ENCODE data around the gene MBNL1. TPM values are rescaled to one million over a fixed set of nuclear protein-coding genes. Genes with fewer than 3 reads are reported as not detected.

Gene MBNL1
- total and polyA plus RNA-seq, 8 donors, result 15.2 to 73.2 (median 40.2) TPM

DNA sequence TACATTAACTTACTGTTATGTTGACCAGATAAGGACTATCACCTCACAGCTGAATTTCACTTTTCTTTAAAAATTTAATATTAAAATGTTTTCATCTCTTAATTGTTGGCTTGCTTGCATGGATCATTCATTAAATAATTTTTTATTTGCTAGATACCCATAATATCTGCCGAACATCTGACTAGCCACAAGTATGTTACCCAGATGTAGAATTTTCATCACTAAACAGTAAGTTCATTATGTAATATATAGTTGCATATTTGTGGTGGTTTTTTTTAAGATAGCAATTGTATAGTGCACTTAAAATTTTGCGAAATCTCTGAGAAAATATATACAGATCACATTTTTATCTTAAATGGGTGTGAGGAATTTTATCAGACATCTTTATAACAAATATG is 190.4 kb downstream of the MBNL1 start:
- TF ChIP-seq CTCF (IDR thresholded peaks at IDR 0.05), result no peak
- Histone ChIP-seq H3K4me3 (no peak overlapping the region), H3K36me3 (peaks cover 0 to 12% (median 0%) of the 10 kb centered on the region in 3 donors), H3K4me1 (peaks cover 0 to 6% (median 0%) of the 10 kb centered on the region in 3 donors), H3K27ac (no peak overlapping the region), H3K9me3 (no peaks in the 10 kb centered on the region), H3K27me3 (no peaks in the 10 kb centered on the region)
- ATAC-seq, result no peak
- 97 to 98% methylated on average over 2 of the region's 2 CpGs for WGBS, 2 donors
- no peak for FAIRE-seq
- no peak for DNase-seq
- intact Hi-C loops (cut with DNase I), result no loop called here

DNA sequence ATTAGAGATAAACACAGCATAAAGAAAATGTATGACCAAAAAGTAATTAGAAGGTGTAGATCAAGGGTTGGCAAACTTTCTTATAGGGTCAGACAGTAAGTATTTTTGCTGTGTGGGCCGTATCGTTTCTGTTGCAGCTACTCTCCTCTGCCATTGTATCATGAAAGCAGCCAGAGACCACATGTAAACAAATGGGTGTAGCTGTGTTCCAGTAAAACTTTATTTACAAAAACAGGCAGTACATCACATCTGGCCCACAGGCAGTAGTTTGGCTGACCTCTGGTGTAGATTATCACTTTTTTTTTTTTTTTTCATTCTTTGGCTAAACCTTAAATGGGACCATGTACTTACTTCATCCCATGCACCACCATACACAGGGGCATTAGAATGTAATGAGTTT is 190.8 kb downstream of the MBNL1 start:
- no peak overlapping the region for H3K27ac ChIP-seq
- WGBS, 2 donors, result 94 to 95% methylated on average over 2 of the region's 2 CpGs
- TF ChIP-seq CTCF (IDR thresholded peaks at IDR 0.05), result no peak
- H3K4me1 ChIP-seq, result peaks cover 0 to 6% (median 0%) of the 10 kb centered on the region in 3 donors
- no peak for FAIRE-seq
- no peak overlapping the region for H3K4me3 ChIP-seq
- DNase-seq, result no peak
- ATAC-seq, result no peak
- intact Hi-C loops (cut with DNase I), result no loop called here
- no peaks in the 10 kb centered on the region for H3K9me3 ChIP-seq
- H3K27me3 ChIP-seq, result no peaks in the 10 kb centered on the region
- peaks cover 0 to 12% (median 0%) of the 10 kb centered on the region in 3 donors for H3K36me3 ChIP-seq

DNA sequence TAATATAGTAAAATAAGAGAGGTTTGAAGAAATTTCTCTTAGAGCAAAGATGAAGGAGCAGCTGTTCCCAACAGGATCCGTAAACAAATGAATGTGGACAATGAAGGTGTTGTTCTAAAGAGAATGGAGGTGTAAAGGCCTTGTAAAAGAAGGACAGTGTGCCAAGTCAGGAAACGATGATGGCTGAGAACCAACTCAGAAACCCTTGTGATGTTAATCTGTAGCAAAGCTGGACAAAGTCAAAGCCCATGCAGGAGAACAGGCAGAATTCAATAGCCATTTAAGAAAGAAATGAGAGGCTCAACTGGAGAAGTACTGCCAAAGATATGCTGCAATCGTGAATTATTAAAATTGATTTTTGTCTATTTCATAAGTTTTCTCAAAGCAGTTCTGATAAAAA is 192.2 kb downstream of the MBNL1 start:
- no peak for FAIRE-seq
- TF ChIP-seq CTCF (IDR thresholded peaks at IDR 0.05), result no peak
- Histone ChIP-seq H3K36me3 (peaks cover 0 to 12% (median 0%) of the 10 kb centered on the region in 3 donors), H3K9me3 (no peaks in the 10 kb centered on the region), H3K4me3 (no peak overlapping the region), H3K27ac (no peak overlapping the region), H3K27me3 (no peaks in the 10 kb centered on the region), H3K4me1 (peaks cover 0 to 6% (median 0%) of the 10 kb centered on the region in 3 donors)
- intact Hi-C loops (cut with DNase I), result no loop called here
- WGBS, 2 donors, result 45 to 48% methylated on average over 3 of the region's 3 CpGs
- no peak for DNase-seq
- peak in 2 of 4 donors; percentile 48 to 59 for ATAC-seq

GRCh38 chr3:152461460-152461859 is 192.7 kb downstream of the MBNL1 start:
- no peak for TF ChIP-seq CTCF (IDR thresholded peaks at IDR 0.05)
- Histone ChIP-seq H3K36me3 (peaks cover 0 to 7% (median 0%) of the 10 kb centered on the region in 3 donors), H3K9me3 (no peaks in the 10 kb centered on the region), H3K4me3 (no peak overlapping the region), H3K27me3 (no peaks in the 10 kb centered on the region), H3K4me1 (peaks cover 0 to 6% (median 0%) of the 10 kb centered on the region in 3 donors), H3K27ac (no peak overlapping the region)
- FAIRE-seq, result no peak
- 87 to 96% methylated on average over 1 of the region's 1 CpG for WGBS, 2 donors
- DNase-seq, result no peak
- ATAC-seq, result no peak
- intact Hi-C loops (cut with DNase I), result no loop called here

DNA sequence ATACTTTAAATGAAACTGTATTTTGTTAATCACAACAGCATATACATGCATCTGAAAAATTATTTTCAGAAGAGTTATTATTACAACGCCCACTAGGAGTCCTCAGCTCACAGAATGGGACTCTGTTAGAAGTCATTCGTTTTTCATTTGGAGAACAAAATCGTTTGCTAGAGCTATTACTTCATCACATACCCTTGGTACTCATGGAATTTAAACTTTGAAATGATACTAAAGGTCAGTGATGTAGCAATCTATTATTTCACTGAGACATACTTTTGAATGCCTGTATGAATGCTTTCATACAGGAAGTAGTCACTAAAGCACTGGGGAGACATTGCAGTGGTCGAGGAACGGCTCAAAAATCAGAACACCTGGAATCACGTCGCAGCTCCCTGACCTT is 198.1 kb downstream of the MBNL1 start:
- Histone ChIP-seq H3K27ac (no peak overlapping the region), H3K4me1 (no peaks in the 10 kb centered on the region), H3K9me3 (no peaks in the 10 kb centered on the region), H3K36me3 (peaks cover 0 to 6% (median 0%) of the 10 kb centered on the region in 3 donors), H3K4me3 (no peak overlapping the region), H3K27me3 (no peaks in the 10 kb centered on the region)
- ATAC-seq (peak in 3 of 4 donors; percentile 63 to 70 (median 64)), DNase-seq (no peak), FAIRE-seq (no peak)
- peak in 2 of 4 donors; percentile 14 to 32 for TF ChIP-seq CTCF (IDR thresholded peaks at IDR 0.05)
- intact Hi-C loops (cut with DNase I), result no loop called here
- WGBS, 2 donors, result 59 to 64% methylated on average over 7 of the region's 7 CpGs
